T47D (cell line): ENCODE results near the gene OR8G5.
"Not testable (repeated sequence)": the region's sequence is repeated elsewhere in the genome, so short reads cannot be mapped to it uniquely, and the experiment has no call there.

Experiments
- DNase-seq, 2 experiments: peaks; one replicate each; pipeline versions ENCODE4 v3.0.0 to v3.0.0-alpha.2; 2011 to 2012; ENCODE audit warnings: low read depth in 1 of 2, low spot score in 1 of 2
- JUND ChIP-seq: IDR thresholded peaks from 2 replicates; pipeline ENCODE4 v1.6.1; 2012; ENCODE audit warnings: low read depth
- in situ Hi-C: cut with HindIII; loops from 2 replicates; pipeline ENCODE4 v1.10.0; 2016; ENCODE audit warnings: low sequenced_read_pairs, low pct_unique_long_range_greater_than_20kb

The OR8G5 gene

GRCh38 chr11:124240621-124241397 lies 15.4 kb upstream of the OR8G5 start, which contains the start of gene OR8G1:
OR8G1 (plus strand) TSS chr11:124241095; CDS start chr11:124249676, 8,581 bp downstream.
- DNase-seq, result no peak
- in situ Hi-C loops, result no loop called here

GRCh38 chr11:124249869-124250268 lies 6.3 kb upstream of the OR8G5 start:
- DNase-seq, in situ Hi-C loops: not testable (repeated sequence)

More at GRCh38 chr11:124240621-124241397, 15.4 kb upstream of the OR8G5 start, which contains the start of gene OR8G1:
- TF ChIP-seq JUND, result no peak

- DNase-seq, in situ Hi-C loops: not testable (repeated sequence)
Measured at GRCh38 chr11:124265041-124265440, 8.9 kb downstream of the OR8G5 start.

- in situ Hi-C loops, DNase-seq: not testable (repeated sequence)
Measured at GRCh38 chr11:124270886-124271285, 14.7 kb downstream of the OR8G5 start.

GRCh38 chr11:124274000-124274399 lies 17.8 kb downstream of the OR8G5 start:
- TF ChIP-seq JUND, result no peak
- DNase-seq, result no peak
- in situ Hi-C loops, result no loop called here

- no peak for TF ChIP-seq JUND
- in situ Hi-C loops, result no loop called here
- DNase-seq, result no peak
Measured at GRCh38 chr11:124276081-124276480, 19.9 kb downstream of the OR8G5 start.

- DNase-seq, result no peak
- in situ Hi-C loops, result no loop called here
- no peak for TF ChIP-seq JUND
Measured at GRCh38 chr11:124277207-124277606, 21.0 kb downstream of the OR8G5 start.

GRCh38 chr11:124277804-124278203 lies 21.6 kb downstream of the OR8G5 start:
- no peak for TF ChIP-seq JUND
- DNase-seq, result no peak
- in situ Hi-C loops, result no loop called here

- no peak for DNase-seq
- in situ Hi-C loops, result no loop called here
- no peak for TF ChIP-seq JUND
Measured at GRCh38 chr11:124278261-124278660, 22.1 kb downstream of the OR8G5 start.

- in situ Hi-C loops, result no loop called here
- no peak for TF ChIP-seq JUND
- peak in 1 of 2 experiments; percentile 56 for DNase-seq
Measured at GRCh38 chr11:124285610-124286344, 29.6 kb downstream of the OR8G5 start.

- in situ Hi-C loops, result no loop called here
- DNase-seq, result no peak
- no peak for TF ChIP-seq JUND
Measured at GRCh38 chr11:124294687-124295086, 38.5 kb downstream of the OR8G5 start.

- no peak for DNase-seq
Measured at GRCh38 chr11:124296016-124296415, 39.8 kb downstream of the OR8G5 start.

GRCh38 chr11:124297921-124298320 lies 41.7 kb downstream of the OR8G5 start:
- DNase-seq, result no peak
- no peak for TF ChIP-seq JUND
- in situ Hi-C loops, result no loop called here

More at GRCh38 chr11:124296016-124296415, 39.8 kb downstream of the OR8G5 start:
- TF ChIP-seq JUND, result no peak
- in situ Hi-C loops, result no loop called here
